Activated CD8-positive, alpha-beta T cell treated with anti-CD3 and anti-CD28 coated beads for 36 hours (primary cell): ENCODE measurements around the gene DDX41. TPM values are rescaled to one million over a fixed set of nuclear protein-coding genes. Genes with fewer than 3 reads are reported as not detected.

Experiments used
- ATAC-seq: fragments of 200-7000 bp; cut with Tn5 transposase; one replicate; pipeline ENCODE4 v1.10.0; 2021; ENCODE audit warnings: mild to moderate bottlenecking, moderate library complexity
- CTCF ChIA-PET: fragments of 350-600 bp; sonication (Branson Sonifier 250); formaldehyde crosslinking; loops from one replicate; lab custom pipeline; 2021; ENCODE audit warnings: antibody characterized with exemption; lab: Charles Lee
- POLR2A ChIA-PET: fragments of 350-600 bp; sonication (Branson Sonifier 250); formaldehyde crosslinking; loops from one replicate; lab custom pipeline; 2021; ENCODE audit warnings: antibody characterized with exemption; lab: Charles Lee
- DNase-seq: peaks from one replicate; pipeline ENCODE4 v3.0.0-alpha.2; 2020
- H3K27ac Mint-ChIP-seq: one replicate; pipeline ENCODE4 v1.8.0; 2021; ENCODE audit warnings: mild to moderate bottlenecking, mixed read lengths
- H3K27me3 Mint-ChIP-seq: one replicate; pipeline ENCODE4 v1.8.0; 2021; ENCODE audit warnings: mixed read lengths
- H3K36me3 Mint-ChIP-seq: one replicate; pipeline ENCODE4 v1.8.0; 2021; ENCODE audit warnings: low read depth, mixed read lengths
- H3K4me1 Mint-ChIP-seq: one replicate; pipeline ENCODE4 v1.8.0; 2021; ENCODE audit warnings: low read depth, mixed read lengths
- H3K4me3 Mint-ChIP-seq: one replicate; pipeline ENCODE4 v1.8.0; 2021; ENCODE audit warnings: mild to moderate bottlenecking, moderate library complexity, mixed read lengths
- H3K9me3 Mint-ChIP-seq: one replicate; pipeline ENCODE4 v1.8.0; 2021; ENCODE audit warnings: mixed read lengths
- CTCF ChIP-seq: fragments of 200-600 bp; IDR thresholded peaks from one replicate; pipeline ENCODE4 v1.8.0; 2022; ENCODE audit warnings: antibody characterized with exemption, mild to moderate bottlenecking
- intact Hi-C: fragments of 100-400 bp; cut with micrococcal nuclease; formaldehyde crosslinking; loops from one replicate; pipeline ENCODE4 v1.10.0; 2022
- total RNA-seq, 2 experiments: library from RNA; stranded (reverse); gene quantifications; one replicate each; pipeline ENCODE4 v1.2.3, GENCODE V29; 2021

Gene DDX41
- total RNA-seq, 2 experiments from 2014 or later = 226 to 228 TPM

- Mint-ChIP-seq H3K36me3 (peaks cover 8% of the 10 kb centered on the region), H3K9me3 (no peaks in the 10 kb centered on the region), H3K27ac (peak overlapping the region; percentile 98), H3K4me1 (peaks cover 52% of the 10 kb centered on the region), H3K27me3 (no peaks in the 10 kb centered on the region), H3K4me3 (peak overlapping the region; percentile 32)
- no peak for TF ChIP-seq CTCF
- CTCF ChIA-PET = interaction anchor here (0.7 to 6.5 kb wide), 11 partner anchors 10 to 170 kb away, joined by 3 to 48 read pairs (median 4); partner anchors contain the start of gene PDLIM7
- intact Hi-C loops = no loop called here
- peak; percentile 80 for DNase-seq
- ATAC-seq = peak; percentile 76
- POLR2A ChIA-PET = interaction anchor here (0.6 to 22.8 kb wide), 7 partner anchors 16 to 168 kb away, joined by 3 to 294 read pairs (median 3); partner anchors contain the start of genes PDLIM7, PRR7 and SLC34A1
Measured at GRCh38 chr5:177478711-177479646, 37.8 kb downstream of the DDX41 start.

- intact Hi-C loops = no loop called here
- peaks cover 8% of the 10 kb centered on the region for H3K36me3 Mint-ChIP-seq
Measured at GRCh38 chr5:177477701-177478477, 38.9 kb downstream of the DDX41 start.

GRCh38 chr5:177476531-177477233, 40.1 kb downstream of the DDX41 start:
- no peaks in the 10 kb centered on the region for H3K9me3 Mint-ChIP-seq
- ATAC-seq = no peak
- peaks cover 56% of the 10 kb centered on the region for H3K4me1 Mint-ChIP-seq
- ChIA-PET CTCF (interaction anchor here (0.8 to 6.5 kb wide), 10 partner anchors 12 to 167 kb away, joined by 3 to 48 read pairs (median 8); no protein-coding TSS in a partner anchor), POLR2A (interaction anchor here (0.6 to 22.8 kb wide), 6 partner anchors 13 to 62 kb away, joined by 3 to 294 read pairs (median 4); partner anchors contain the start of genes PDLIM7 and PRR7)
- intact Hi-C loops = no loop called here
- no peak for TF ChIP-seq CTCF
- peak overlapping the region; percentile 25 for H3K4me3 Mint-ChIP-seq
- peak; percentile 23 for DNase-seq
- H3K27me3 Mint-ChIP-seq = no peaks in the 10 kb centered on the region
- peaks cover 12% of the 10 kb centered on the region for H3K36me3 Mint-ChIP-seq
- peak overlapping the region; percentile 82 for H3K27ac Mint-ChIP-seq

More at GRCh38 chr5:177477701-177478477, 38.9 kb downstream of the DDX41 start:
- ATAC-seq (no peak), DNase-seq (peak; percentile 22)
- Mint-ChIP-seq H3K4me3 (no peak overlapping the region), H3K27ac (peak overlapping the region; percentile 98), H3K27me3 (no peaks in the 10 kb centered on the region), H3K4me1 (peaks cover 55% of the 10 kb centered on the region), H3K9me3 (no peaks in the 10 kb centered on the region)
- POLR2A ChIA-PET = interaction anchor here (0.6 to 22.8 kb wide), 10 partner anchors 17 to 167 kb away, joined by 3 to 294 read pairs (median 3); partner anchors contain the start of genes PDLIM7, PRR7 and SLC34A1
- CTCF ChIA-PET = interaction anchor here (0.9 to 6.5 kb wide), 10 partner anchors 11 to 168 kb away, joined by 3 to 48 read pairs (median 6); partner anchors contain the start of gene PDLIM7
- no peak for TF ChIP-seq CTCF

GRCh38 chr5:177475563-177476427, 41.0 kb downstream of the DDX41 start:
- H3K4me1 Mint-ChIP-seq = peaks cover 65% of the 10 kb centered on the region
- TF ChIP-seq CTCF = no peak
- peaks cover 19% of the 10 kb centered on the region for H3K36me3 Mint-ChIP-seq
- H3K27me3 Mint-ChIP-seq = no peaks in the 10 kb centered on the region
- peak overlapping the region; percentile 82 for H3K27ac Mint-ChIP-seq
- intact Hi-C loops = no loop called here
- H3K9me3 Mint-ChIP-seq = no peaks in the 10 kb centered on the region
- H3K4me3 Mint-ChIP-seq = peak overlapping the region; percentile 25
- POLR2A ChIA-PET = interaction anchor here (0.6 to 22.8 kb wide), 6 partner anchors 14 to 63 kb away, joined by 3 to 294 read pairs (median 4); partner anchors contain the start of genes PDLIM7 and PRR7
- ATAC-seq (peak; percentile 8), DNase-seq (peak; percentile 67)
- CTCF ChIA-PET = interaction anchor here (1.0 to 6.5 kb wide), 10 partner anchors 13 to 166 kb away, joined by 4 to 48 read pairs (median 8); no protein-coding TSS in a partner anchor
